Hematopoietic multipotent progenitor cell treated with erythropoietin and hydrocortisone succinate and interleukin-3 and kit ligand, for 6 days (in vitro differentiated cells): ENCODE measurements around the gene NMRAL1.
A peak's percentile ranks its signal among the peaks of the same experiment; 100 is the strongest.

Source experiments
- DNase-seq: peaks from one replicate; pipeline ENCODE4 v3.0.0-alpha.2; 2015

The NMRAL1 gene

GRCh38 chr16:4501071-4501478 is 26.6 kb upstream of the NMRAL1 start:
- no peak for DNase-seq

DNA sequence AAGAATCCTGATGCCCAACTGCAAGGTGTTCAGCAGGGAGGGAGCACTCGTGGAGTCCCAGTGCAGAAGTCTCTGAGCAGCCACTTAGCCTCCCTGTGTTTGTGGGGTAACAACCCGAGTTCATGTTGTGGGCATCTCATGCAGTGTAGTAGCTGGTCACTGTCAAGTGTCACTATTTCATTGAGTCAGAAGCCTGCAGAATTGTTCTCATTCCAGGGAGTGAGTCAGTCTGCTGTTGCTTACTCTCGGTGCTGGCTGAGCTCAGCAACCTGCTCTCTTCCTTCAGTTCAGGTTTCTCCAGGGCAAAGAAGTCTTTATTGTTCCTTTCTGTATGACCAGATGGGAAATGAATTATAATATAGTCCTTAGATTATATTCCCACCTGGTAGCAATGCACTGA is 25.8 kb upstream of the NMRAL1 start:
- DNase-seq = no peak

GRCh38 chr16:4499196-4499555 is 24.8 kb upstream of the NMRAL1 start:
- no peak for DNase-seq

- DNase-seq = no peak
Measured at GRCh38 chr16:4498546-4499195, 24.2 kb upstream of the NMRAL1 start.

- DNase-seq = no peak
Measured at GRCh38 chr16:4496305-4496704, 21.9 kb upstream of the NMRAL1 start.

GRCh38 chr16:4495766-4496165 is 21.3 kb upstream of the NMRAL1 start:
- no peak for DNase-seq

DNA sequence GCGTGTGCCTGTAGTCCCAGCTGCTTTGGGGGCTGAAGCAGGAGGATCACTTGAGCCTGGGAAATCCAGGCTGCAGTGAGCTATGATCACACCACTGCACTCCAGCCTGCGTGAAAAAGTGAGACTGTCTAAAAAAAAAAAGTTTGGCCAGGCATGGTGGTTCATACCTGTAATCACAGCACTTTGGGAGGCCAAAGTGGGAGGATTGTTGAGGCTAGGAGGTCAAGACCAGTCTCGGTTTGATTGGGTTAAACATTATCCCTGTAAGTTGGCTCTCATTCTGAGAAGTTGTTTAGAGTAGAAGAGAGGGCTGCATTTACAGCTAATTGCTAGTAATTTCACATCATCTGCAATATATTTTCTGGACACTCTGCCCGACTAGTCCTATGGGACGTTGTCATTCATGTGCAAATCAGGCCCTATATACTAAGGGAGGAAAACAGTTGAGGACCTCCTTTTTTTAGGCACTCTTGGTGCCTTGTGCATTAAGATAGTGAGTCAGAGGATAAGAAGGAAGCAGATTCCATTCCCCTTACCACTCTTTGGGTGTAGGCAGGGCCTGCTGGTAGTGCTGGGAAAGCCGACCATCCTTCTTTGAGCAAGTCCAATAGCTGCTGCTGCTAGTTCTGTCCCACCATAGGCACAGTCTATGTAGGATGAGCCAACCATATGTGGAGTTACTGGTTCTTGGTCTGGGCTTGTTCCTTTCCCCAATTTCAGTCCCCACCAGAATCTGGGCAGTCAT is 20.5 kb upstream of the NMRAL1 start:
- no peak for DNase-seq

DNA sequence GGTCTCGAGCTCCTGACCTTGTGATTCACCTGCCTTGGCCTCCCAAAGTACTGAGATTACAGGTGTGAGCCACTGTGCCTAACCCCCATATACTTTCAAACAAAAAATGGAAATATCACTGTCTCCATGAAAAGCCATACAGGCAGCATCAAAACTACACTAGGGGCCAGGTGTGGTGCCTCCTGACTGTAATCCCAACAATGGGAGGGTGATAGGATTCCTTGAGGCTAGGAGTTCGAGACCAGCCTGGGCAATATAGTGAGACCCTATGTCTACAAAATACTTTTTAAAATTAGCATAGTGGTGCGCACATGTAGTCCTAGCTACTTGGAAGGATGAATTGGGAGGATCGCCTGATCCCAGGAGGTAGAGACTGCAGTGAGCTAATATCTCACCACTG is 17.5 kb upstream of the NMRAL1 start:
- DNase-seq = no peak

GRCh38 chr16:4489030-4489429 is 14.6 kb upstream of the NMRAL1 start:
- no peak for DNase-seq

DNA sequence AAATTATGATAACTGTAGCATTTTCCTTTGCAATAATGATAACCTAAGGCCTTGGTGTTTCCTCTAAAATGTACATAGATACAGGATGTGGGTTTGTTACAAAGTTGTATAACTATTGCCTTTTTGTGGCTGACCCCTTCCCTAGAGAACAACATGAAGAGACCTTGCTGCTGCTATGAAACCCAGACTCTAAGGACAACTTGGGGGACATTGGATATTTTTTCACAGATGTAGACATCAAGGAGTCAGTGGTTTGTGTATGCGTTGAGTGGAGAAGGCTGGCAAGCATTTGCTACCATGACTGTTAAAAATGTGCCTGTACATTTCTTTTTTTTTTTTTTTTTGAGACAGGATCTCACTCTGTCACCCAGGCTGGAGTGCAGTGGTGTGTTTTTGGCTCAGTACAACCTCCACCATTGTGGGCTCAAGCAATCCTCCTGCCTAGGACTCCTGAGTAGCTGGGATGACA is 14.1 kb upstream of the NMRAL1 start:
- DNase-seq = peak; percentile 36

- no peak for DNase-seq
Measured at GRCh38 chr16:4487955-4488498, 13.6 kb upstream of the NMRAL1 start.

DNA sequence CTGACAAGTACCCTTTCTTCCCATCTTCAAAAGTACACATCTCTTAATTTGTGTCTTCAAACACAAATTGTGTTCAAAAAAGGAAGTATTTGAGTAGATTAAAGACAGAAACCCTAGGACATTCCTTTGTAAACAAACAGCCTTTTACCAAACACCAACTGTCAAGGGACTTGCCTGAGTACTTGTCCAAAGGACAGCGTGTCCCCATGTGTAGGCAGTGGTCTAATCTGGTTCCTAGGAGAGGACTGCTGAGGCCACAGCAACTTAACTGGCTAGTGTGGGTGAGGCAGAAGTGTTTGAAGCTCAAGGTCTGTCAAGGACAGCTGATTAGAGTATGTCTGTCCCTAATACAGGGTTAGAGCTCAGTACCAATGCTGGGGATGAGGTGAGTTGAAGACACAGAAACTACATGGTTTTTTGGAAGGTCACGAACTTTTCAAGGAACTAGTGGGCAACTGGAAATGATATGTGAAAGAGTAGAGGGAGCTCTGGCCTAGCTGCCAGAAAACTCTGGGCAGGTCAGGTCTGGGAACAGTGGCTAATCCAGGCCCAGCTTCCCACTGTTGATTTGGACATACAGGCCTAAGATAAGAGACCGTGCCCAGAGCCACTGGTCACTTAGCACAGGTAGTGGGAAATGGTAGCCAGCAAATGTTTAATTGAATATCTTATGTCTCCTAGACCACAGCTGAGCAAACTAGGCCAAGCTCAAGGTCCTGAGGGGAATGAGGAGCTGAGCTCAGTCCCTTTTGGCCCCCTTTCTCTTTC is 11.9 kb upstream of the NMRAL1 start:
- DNase-seq = no peak

DNA sequence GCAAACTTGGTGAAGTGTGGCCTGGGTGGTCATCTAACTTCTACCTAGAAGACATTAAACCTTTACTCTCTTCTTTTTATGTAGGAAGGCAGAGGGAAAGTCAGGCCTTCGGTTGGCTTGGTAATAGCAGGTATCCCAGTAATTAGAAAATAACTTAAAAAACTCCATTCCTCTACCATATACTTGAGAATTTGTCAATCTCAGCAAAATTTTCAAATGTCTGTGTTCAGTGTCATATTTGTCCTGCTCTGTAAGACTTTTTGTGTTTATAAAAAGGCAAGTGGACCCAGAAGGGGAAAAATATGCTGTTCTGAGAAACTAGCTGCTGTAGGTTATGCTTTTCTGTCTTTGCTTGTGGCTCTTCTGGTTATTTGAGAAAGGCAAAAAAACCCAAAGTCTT is 7.5 kb upstream of the NMRAL1 start:
- DNase-seq = no peak

- DNase-seq = no peak
Measured at GRCh38 chr16:4481526-4481925, 7.1 kb upstream of the NMRAL1 start.

DNA sequence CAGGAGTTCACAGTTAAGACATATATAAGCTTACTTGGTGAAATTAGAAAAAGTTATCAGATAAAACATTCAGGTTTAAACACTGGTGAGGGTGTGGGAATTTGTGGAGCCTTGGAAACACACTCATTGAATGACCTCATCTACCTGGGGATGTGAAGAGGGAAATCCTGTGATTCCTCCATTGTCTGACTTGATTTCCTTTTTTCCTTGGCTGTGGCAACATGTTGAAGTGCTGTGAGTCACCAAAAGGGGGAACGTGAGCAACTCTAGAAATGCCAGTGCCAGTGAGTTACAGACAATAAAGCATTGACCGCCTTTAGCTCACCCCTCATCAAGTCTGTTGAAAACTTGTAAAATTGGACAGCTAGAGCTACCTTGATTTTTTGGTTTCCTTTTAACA is 3.5 kb upstream of the NMRAL1 start:
- peak; percentile 61 for DNase-seq

DNA sequence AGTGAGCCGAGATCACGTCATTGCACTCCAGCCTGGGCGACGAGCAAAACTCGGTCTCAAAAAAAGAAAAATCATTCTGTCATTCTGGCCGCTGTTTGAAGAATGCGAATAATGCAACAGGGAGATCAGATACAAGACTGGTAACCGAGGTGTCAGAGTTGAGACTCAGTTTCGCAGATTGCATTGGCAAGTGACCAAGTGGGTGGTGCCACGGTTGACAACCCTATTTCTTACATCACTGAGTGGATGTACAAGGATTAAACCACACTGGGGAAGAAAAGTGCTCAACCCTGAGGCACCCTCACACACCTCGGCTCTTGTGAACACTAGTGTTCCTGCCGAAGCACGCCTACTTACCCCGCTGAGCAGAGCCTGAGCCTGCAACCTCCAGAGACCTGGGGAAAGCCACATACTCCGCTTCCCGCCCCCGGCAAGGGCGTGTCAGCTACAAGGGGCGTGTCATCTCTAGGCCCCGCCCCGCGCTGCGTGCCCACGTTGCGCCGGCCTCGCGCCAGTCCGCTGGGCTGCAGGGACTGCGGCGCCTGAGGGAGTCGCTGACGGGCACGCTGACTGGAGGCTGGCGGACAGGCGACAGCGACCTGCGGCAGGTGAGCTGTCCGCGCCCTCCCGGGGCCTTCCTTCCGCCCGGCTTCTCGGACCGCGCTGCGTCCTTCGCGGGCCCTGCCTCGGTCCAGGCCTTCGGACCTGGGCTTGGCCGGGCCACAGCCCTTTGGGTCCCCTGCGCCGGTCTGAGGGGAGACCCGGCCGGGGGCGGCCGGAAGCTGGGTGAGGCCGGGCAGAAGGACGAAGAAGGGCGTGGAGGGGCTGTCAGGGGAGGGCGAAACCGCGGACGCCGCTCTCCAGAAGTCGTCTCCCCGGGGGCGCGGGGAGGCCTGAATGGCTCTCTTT is 1.7 kb upstream of the NMRAL1 start, which contains the start of gene HMOX2:
HMOX2 (plus strand) TSS at position 519 of the 909 bp plus-strand sequence. CDS start 29,127 bp downstream, outside the sequence.
- DNase-seq = peak; percentile 95

- no peak for DNase-seq
Measured at GRCh38 chr16:4472880-4473279, 1.5 kb downstream of the NMRAL1 start.

DNA sequence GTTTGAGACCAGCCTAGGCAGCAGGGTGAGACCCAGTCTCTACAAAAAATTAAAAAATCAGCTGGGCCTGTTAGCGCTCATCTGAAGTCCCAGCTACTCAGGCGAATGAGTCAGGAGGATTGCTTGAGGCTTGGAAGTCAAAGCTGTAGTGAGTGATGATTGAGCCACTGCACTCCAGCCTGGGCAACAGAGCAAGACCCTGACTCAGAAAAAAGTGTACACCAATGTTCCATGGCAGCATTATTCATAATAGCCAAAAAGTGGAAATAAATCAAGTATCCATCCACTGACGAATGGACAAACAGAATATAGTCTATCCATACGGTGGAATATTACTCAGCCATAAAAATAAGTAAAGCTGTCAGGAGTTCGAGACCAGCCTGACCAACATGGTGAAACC is 2.6 kb downstream of the NMRAL1 start:
- no peak for DNase-seq

DNA sequence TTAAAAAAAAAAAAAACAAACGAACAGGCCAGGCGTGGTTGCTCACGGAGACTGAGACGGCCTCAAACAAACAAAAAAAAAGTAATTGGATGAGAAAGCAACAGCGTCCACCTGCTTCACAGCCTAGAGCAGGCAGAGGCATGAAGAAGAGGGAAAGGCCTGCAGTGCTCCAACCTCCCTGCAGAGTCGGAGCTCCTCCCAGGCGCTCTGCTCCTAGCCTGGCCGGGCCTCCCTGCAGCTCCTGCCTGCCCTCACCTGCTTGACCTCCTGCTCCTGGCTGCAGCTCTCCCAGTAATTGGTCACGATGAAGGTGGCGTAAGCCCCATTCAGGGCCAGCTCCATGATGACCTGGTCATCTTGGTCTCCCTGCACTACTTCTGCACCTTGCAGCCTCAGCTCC is 5.5 kb downstream of the NMRAL1 start:
- DNase-seq = no peak

DNA sequence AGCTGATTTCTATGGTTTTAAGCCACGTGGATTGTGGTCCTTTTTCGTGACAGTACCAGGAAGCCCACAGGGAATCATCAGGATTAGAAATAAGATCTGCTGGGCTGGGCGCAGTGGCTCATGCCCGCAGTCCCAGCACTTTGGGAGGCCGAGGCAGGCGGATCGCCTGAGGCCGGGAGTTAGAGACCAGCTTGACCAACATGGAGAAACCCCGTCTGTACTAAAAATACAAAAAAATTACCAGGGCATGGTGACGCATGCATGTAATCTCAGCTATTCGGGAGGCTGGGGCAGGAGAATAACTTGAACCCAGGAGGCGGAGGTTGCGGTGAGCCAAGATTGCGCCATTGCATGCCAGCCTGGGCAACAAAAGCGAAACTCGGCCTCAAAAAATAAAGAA is 6.5 kb downstream of the NMRAL1 start:
- DNase-seq = no peak

DNA sequence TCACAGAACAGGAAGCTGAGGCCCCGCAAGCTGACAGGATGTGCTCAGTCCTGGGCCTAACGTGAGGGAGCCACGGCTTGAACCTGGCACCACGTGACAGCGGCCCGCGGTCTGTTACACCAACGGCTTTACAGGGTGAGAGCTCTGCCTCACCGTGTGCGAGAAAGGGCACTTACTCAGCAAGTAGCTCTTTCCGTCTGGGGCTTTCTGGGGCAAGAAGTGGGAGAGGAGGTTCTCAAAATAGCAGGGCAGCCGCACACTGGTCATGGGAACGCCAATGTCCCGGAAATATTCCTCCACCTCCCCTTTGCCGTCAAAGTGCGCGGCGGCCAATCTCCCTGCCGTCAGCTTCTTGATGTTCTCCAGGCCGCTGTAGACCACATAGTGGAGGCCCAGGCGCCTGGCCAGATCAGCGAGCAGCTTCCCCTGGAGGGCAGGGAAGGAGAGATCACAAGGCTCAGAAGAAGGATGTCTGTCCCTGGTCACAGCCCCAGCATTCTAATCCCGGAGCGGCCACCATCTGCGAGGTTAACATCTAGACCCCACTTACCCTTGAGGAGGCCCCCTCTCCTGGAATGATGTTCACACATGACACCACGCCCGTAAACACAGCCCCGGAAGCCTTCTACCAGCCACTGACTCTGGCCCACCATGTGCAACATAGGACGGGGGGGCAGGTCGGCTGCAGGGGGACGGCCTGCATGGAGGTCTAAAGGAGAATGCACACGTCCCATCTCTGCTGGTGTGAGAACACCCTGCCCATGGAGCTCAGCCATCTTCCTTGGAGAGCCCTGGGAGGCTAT is 8.2 kb downstream of the NMRAL1 start:
- no peak for DNase-seq
